ENCODE measurements around the gene TLR9.

Gene TLR9

GRCh38 chr3:52231502-52232278, 6.2 kb upstream of the TLR9 start:
- DNase-seq (ENCODE audit: low spot score): peak; percentile 72

- no peak for DNase-seq (ENCODE audit: low spot score)
Observed at GRCh38 chr3:52230889-52231499, 5.5 kb upstream of the TLR9 start.

- DNase-seq (ENCODE audit: low spot score): no peak
Observed at GRCh38 chr3:52230461-52230860, 5.0 kb upstream of the TLR9 start.

- DNase-seq (ENCODE audit: low spot score): no peak
Observed at GRCh38 chr3:52229656-52230055, 4.2 kb upstream of the TLR9 start.

GRCh38 chr3:52228751-52229291, 3.4 kb upstream of the TLR9 start:
- no peak for DNase-seq (ENCODE audit: low spot score)

- no peak for DNase-seq (ENCODE audit: low spot score)
Observed at GRCh38 chr3:52228266-52228665, 2.8 kb upstream of the TLR9 start.

- no peak for DNase-seq (ENCODE audit: low spot score)
Observed at GRCh38 chr3:52227766-52228165, 2.3 kb upstream of the TLR9 start.

- no peak for DNase-seq (ENCODE audit: low spot score)
Observed at GRCh38 chr3:52227117-52227516, 1.7 kb upstream of the TLR9 start.

- DNase-seq (ENCODE audit: low spot score): no peak
Observed at GRCh38 chr3:52226229-52226817, 878 bp upstream of the TLR9 start.

- DNase-seq (ENCODE audit: low spot score): no peak
Observed at GRCh38 chr3:52223449-52224408, 1.7 kb downstream of the TLR9 start.

- no peak for DNase-seq (ENCODE audit: low spot score)
Observed at GRCh38 chr3:52222319-52223221, 2.9 kb downstream of the TLR9 start.

GRCh38 chr3:52221563-52222318, 3.7 kb downstream of the TLR9 start:
- DNase-seq (ENCODE audit: low spot score): no peak

GRCh38 chr3:52221141-52221562, 4.3 kb downstream of the TLR9 start:
- DNase-seq (ENCODE audit: low spot score): no peak

- DNase-seq (ENCODE audit: low spot score): peak; percentile 74
Observed at GRCh38 chr3:52220380-52221026, 4.9 kb downstream of the TLR9 start.

GRCh38 chr3:52218937-52219650, 6.4 kb downstream of the TLR9 start:
- DNase-seq (ENCODE audit: low spot score): no peak

- no peak for DNase-seq (ENCODE audit: low spot score)
Observed at GRCh38 chr3:52218454-52218853, 7.0 kb downstream of the TLR9 start.

GRCh38 chr3:52218026-52218425, 7.4 kb downstream of the TLR9 start:
- no peak for DNase-seq (ENCODE audit: low spot score)

- DNase-seq (ENCODE audit: low spot score): no peak
Observed at GRCh38 chr3:52217409-52217805, 8.0 kb downstream of the TLR9 start.
